Keratinocyte (primary cell): ENCODE measurements around the gene SIDT1. TPM values are rescaled to one million over a fixed set of nuclear protein-coding genes. Genes with fewer than 3 reads are reported as not detected.

Source experiments
- DNase-seq: peaks from one replicate; pipeline ENCODE4 v3.0.0-alpha.2; 2011; ENCODE audit warnings: low read depth, missing footprints, low spot score
- FAIRE-seq: peaks from 2 replicates; lab custom pipeline; 2011; peaks lifted over from hg19 to GRCh38; lab: Jason Lieb, UNC
- H2AFZ ChIP-seq: 2 replicates; pipeline ENCODE4 v1.6.0; 2012; ENCODE audit warnings: low read length, control low read depth, inconsistent platforms; ENCODE audit not compliant: control insufficient read depth
- H3K27ac ChIP-seq: 2 replicates; pipeline ENCODE4 v1.5.1; 2011; ENCODE audit warnings: low read length; ENCODE audit not compliant: control insufficient read depth, insufficient read depth
- H3K27me3 ChIP-seq: 3 replicates; pipeline ENCODE4 v1.6.0; 2011; ENCODE audit warnings: low read length; ENCODE audit not compliant: control insufficient read depth, insufficient read depth; ENCODE audit errors: extremely low read depth
- H3K36me3 ChIP-seq, 2 experiments: 2 replicates in 1 of 2; 3 replicates in 1 of 2; pipeline ENCODE4 v1.5.1; 2011; ENCODE audit warnings: low read length in 2 of 2, mild to moderate bottlenecking in 1 of 2; ENCODE audit not compliant: control insufficient read depth in 2 of 2, insufficient read depth in 2 of 2; ENCODE audit errors: extremely low read depth in 1 of 2
- H3K4me1 ChIP-seq: 3 replicates; pipeline ENCODE4 v1.5.1; 2011; ENCODE audit warnings: low read length; ENCODE audit not compliant: control insufficient read depth, insufficient read depth; ENCODE audit errors: extremely low read depth
- H3K4me2 ChIP-seq: 3 replicates; pipeline ENCODE4 v1.6.0; 2011; ENCODE audit warnings: low read depth, low read length; ENCODE audit not compliant: control insufficient read depth, insufficient read depth; ENCODE audit errors: extremely low read depth
- H3K4me3 ChIP-seq, 3 experiments: fragments of 200-600 bp in 1 of 3; sonication (generic) in 1 of 3; 2 replicates in 2 of 3; 3 replicates in 1 of 3; pipeline ENCODE4 v1.5.1; 2011 to 2016; ENCODE audit warnings: low read length in 3 of 3, mild to moderate bottlenecking in 3 of 3, control low read depth in 2 of 3, inconsistent platforms in 1 of 3, low read depth in 1 of 3, mixed read lengths in 1 of 3, mixed run types in 1 of 3, moderate library complexity in 1 of 3; ENCODE audit not compliant: control insufficient read depth in 2 of 3, insufficient read depth in 2 of 3; ENCODE audit errors: extremely low read depth in 1 of 3
- H3K79me2 ChIP-seq: 2 replicates; pipeline ENCODE4 v1.6.0; 2012; ENCODE audit warnings: low read length; ENCODE audit not compliant: control insufficient read depth, insufficient read depth
- H3K9ac ChIP-seq: 3 replicates; pipeline ENCODE4 v1.6.0; 2011; ENCODE audit warnings: low read length; ENCODE audit not compliant: control insufficient read depth, insufficient read depth; ENCODE audit errors: extremely low read depth
- H3K9me1 ChIP-seq: 3 replicates; pipeline ENCODE4 v1.6.0; 2011; ENCODE audit warnings: low read length; ENCODE audit not compliant: control insufficient read depth, insufficient read depth; ENCODE audit errors: extremely low read depth
- H3K9me3 ChIP-seq: 2 replicates; pipeline ENCODE4 v1.5.1; 2012; ENCODE audit warnings: low read depth, low read length; ENCODE audit not compliant: control insufficient read depth
- H4K20me1 ChIP-seq: 3 replicates; pipeline ENCODE4 v1.6.0; 2011; ENCODE audit warnings: low read length; ENCODE audit not compliant: control insufficient read depth, insufficient read depth; ENCODE audit errors: extremely low read depth
- CTCF ChIP-seq, 3 experiments: IDR thresholded peaks in 1 of 3; conservative IDR thresholded peaks in 1 of 3; optimal IDR thresholded peaks in 1 of 3; 2 replicates in 2 of 3; 3 replicates in 1 of 3; pipeline versions ENCODE3 to v1.5.1; 2011; ENCODE audit warnings: low read length in 3 of 3, mild to moderate bottlenecking in 3 of 3, moderate library complexity in 2 of 3, control low read depth in 1 of 3, inconsistent platforms in 1 of 3; ENCODE audit not compliant: insufficient read depth in 2 of 3; ENCODE audit errors: extremely low read depth in 1 of 3
- EZH2 ChIP-seq: IDR thresholded peaks from one replicate; pipeline ENCODE4 v1.6.1; 2012; ENCODE audit warnings: inconsistent platforms, mild to moderate bottlenecking, low read length, moderate library complexity
- dilution Hi-C: fragments of 300-500 bp; cut with MboI; formaldehyde crosslinking; loops from one replicate; pipeline ENCODE4 v1.7.0; 2020; ENCODE audit warnings: low sequenced_read_pairs; ENCODE audit not compliant: extremely low pct_ligation_motif_present
- polyA plus RNA-seq, 5 experiments: library from polyadenylated mRNA; depleted of rRNA in 3 of 5; stranded (reverse) in 3 of 5; stranded (forward) in 1 of 5; unstranded in 1 of 5; fragments of >200 nt; gene quantifications; 1 replicate in 1 of 5; 2 replicates in 3 of 5; 3 replicates in 1 of 5; pipeline versions ENCODE4 v1.2.1 to v1.2.3, GENCODE V29; 2011 to 2012; ENCODE audit warnings: missing spikeins in 2 of 5, low read depth in 1 of 5, low replicate concordance in 1 of 5

Gene SIDT1
- polyA plus RNA-seq, 1 donor (not counting 4 experiments of a cell fraction or from before 2014, with no cell fraction given) = 0.12 TPM

- H3K9ac ChIP-seq = no peak overlapping the region
- DNase-seq = no peak
- H3K36me3 ChIP-seq = peaks cover 6 to 8% of the 10 kb centered on the region in 2 experiments
- no peak overlapping the region for H2AFZ ChIP-seq
- dilution Hi-C loops = no loop called here
- H3K27ac ChIP-seq = no peak overlapping the region
- no peaks in the 10 kb centered on the region for H3K4me1 ChIP-seq
- H3K27me3 ChIP-seq = no peaks in the 10 kb centered on the region
- no peak overlapping the region for H3K4me2 ChIP-seq
- no peak for FAIRE-seq
- no peaks in the 10 kb centered on the region for H3K79me2 ChIP-seq
- H3K4me3 ChIP-seq = no peak overlapping the region
- H3K9me1 ChIP-seq = no peaks in the 10 kb centered on the region
- no peak for TF ChIP-seq CTCF (optimal IDR thresholded peaks at IDR 0.05 in 1 of 3, IDR thresholded peaks at IDR 0.05 in 1 of 3, conservative IDR thresholded peaks at IDR 0.05 in 1 of 3; ENCODE audit: extremely low read depth in 1 of 3, insufficient read depth in 2 of 3, low read length in 3 of 3)
- TF ChIP-seq EZH2 = no peak
- no peaks in the 10 kb centered on the region for H4K20me1 ChIP-seq
- H3K9me3 ChIP-seq = no peaks in the 10 kb centered on the region
Measured at GRCh38 chr3:113659101-113659541, 126.8 kb downstream of the SIDT1 start.

GRCh38 chr3:113659996-113660395 lies 127.6 kb downstream of the SIDT1 start:
- H4K20me1 ChIP-seq = no peaks in the 10 kb centered on the region
- no peak overlapping the region for H3K4me3 ChIP-seq
- dilution Hi-C loops = no loop called here
- H3K27ac ChIP-seq = no peak overlapping the region
- H2AFZ ChIP-seq = no peak overlapping the region
- no peak overlapping the region for H3K4me2 ChIP-seq
- no peak for DNase-seq
- no peaks in the 10 kb centered on the region for H3K9me1 ChIP-seq
- H3K27me3 ChIP-seq = no peaks in the 10 kb centered on the region
- H3K4me1 ChIP-seq = no peaks in the 10 kb centered on the region
- TF ChIP-seq CTCF (optimal IDR thresholded peaks at IDR 0.05 in 1 of 3, IDR thresholded peaks at IDR 0.05 in 1 of 3, conservative IDR thresholded peaks at IDR 0.05 in 1 of 3; ENCODE audit: extremely low read depth in 1 of 3, insufficient read depth in 2 of 3, low read length in 3 of 3) = no peak
- no peak for TF ChIP-seq EZH2
- FAIRE-seq = no peak
- peaks cover 6 to 8% of the 10 kb centered on the region in 2 experiments for H3K36me3 ChIP-seq
- H3K9me3 ChIP-seq = no peaks in the 10 kb centered on the region
- no peaks in the 10 kb centered on the region for H3K79me2 ChIP-seq
- no peak overlapping the region for H3K9ac ChIP-seq
